Mesenchymal stem cell (in vitro differentiated cells and primary cell): ENCODE results near the gene ATP9B.

Experiments used
- DNase-seq: peaks from one replicate; pipeline ENCODE4 v3.0.0-alpha.2; 2013
- H2AFZ ChIP-seq: one replicate; pipeline ENCODE4 v1.6.1; 2013; ENCODE audit warnings: low read depth, mild to moderate bottlenecking, control low read depth, inconsistent platforms, low read length, moderate library complexity
- H2AK5ac ChIP-seq: 2 replicates; pipeline ENCODE4 v1.6.1; 2013; ENCODE audit warnings: low read length, moderate library complexity, mild to moderate bottlenecking, inconsistent platforms; ENCODE audit not compliant: severe bottlenecking
- H2BK120ac ChIP-seq: one replicate; pipeline ENCODE4 v1.6.1; 2013; ENCODE audit warnings: low read depth, mild to moderate bottlenecking, inconsistent platforms, low read length, moderate library complexity
- H2BK12ac ChIP-seq, 2 experiments: one replicate each; pipeline ENCODE4 v1.6.1; 2013; ENCODE audit warnings: inconsistent platforms in 2 of 2, low read length in 2 of 2, mild to moderate bottlenecking in 2 of 2, moderate library complexity in 2 of 2, control low read depth in 1 of 2
- H2BK15ac ChIP-seq: one replicate; pipeline ENCODE4 v1.6.1; 2013; ENCODE audit warnings: mild to moderate bottlenecking, low read depth, inconsistent platforms; ENCODE audit not compliant: poor library complexity, severe bottlenecking
- H2BK5ac ChIP-seq: 2 replicates; pipeline ENCODE4 v1.6.1; 2013; ENCODE audit warnings: low read depth, mild to moderate bottlenecking, low read length, control low read depth, inconsistent platforms; ENCODE audit not compliant: poor library complexity, severe bottlenecking
- H3K14ac ChIP-seq, 2 experiments: one replicate each; pipeline ENCODE4 v1.6.1; 2013; ENCODE audit warnings: inconsistent platforms in 2 of 2, low read length in 2 of 2, control low read depth in 1 of 2, mild to moderate bottlenecking in 1 of 2, moderate library complexity in 1 of 2
- H3K18ac ChIP-seq, 2 experiments: one replicate each; pipeline ENCODE4 v1.6.1; 2013; ENCODE audit warnings: inconsistent platforms in 2 of 2, low read length in 2 of 2, control low read depth in 1 of 2, low read depth in 1 of 2, mild to moderate bottlenecking in 1 of 2
- H3K23ac ChIP-seq, 2 experiments: one replicate each; pipeline ENCODE4 v1.6.1; 2013; ENCODE audit warnings: inconsistent platforms in 2 of 2, low read length in 2 of 2, mild to moderate bottlenecking in 2 of 2, moderate library complexity in 2 of 2, control low read depth in 1 of 2
- H3K27ac ChIP-seq: 2 replicates; pipeline ENCODE4 v1.5.1; 2013; ENCODE audit warnings: mild to moderate bottlenecking, moderate library complexity, low read length, control low read depth, inconsistent platforms; ENCODE audit not compliant: poor library complexity, severe bottlenecking
- H3K27me3 ChIP-seq, 2 experiments: 2 replicates each; pipeline versions ENCODE4 v1.6.1 to v1.7.0; 2013; ENCODE audit warnings: low read length in 2 of 2, mild to moderate bottlenecking in 2 of 2, moderate library complexity in 2 of 2, control low read depth in 1 of 2, inconsistent platforms in 1 of 2; ENCODE audit not compliant: control insufficient read depth in 1 of 2, insufficient read depth in 1 of 2
- H3K36me3 ChIP-seq, 2 experiments: 2 replicates each; pipeline versions ENCODE4 v1.6.1 to v1.7.0; 2013; ENCODE audit warnings: low read length in 2 of 2, control low read depth in 1 of 2, inconsistent platforms in 1 of 2, low read depth in 1 of 2, mild to moderate bottlenecking in 1 of 2; ENCODE audit not compliant: insufficient read depth in 2 of 2, control insufficient read depth in 1 of 2
- H3K4ac ChIP-seq, 2 experiments: one replicate each; pipeline ENCODE4 v1.6.1; 2013; ENCODE audit warnings: inconsistent platforms in 2 of 2, low read length in 2 of 2, mild to moderate bottlenecking in 2 of 2, moderate library complexity in 2 of 2, control low read depth in 1 of 2, low read depth in 1 of 2
- H3K4me1 ChIP-seq: 2 replicates; pipeline ENCODE4 v1.6.1; 2013; ENCODE audit warnings: low read depth, low read length, control low read depth; ENCODE audit not compliant: control insufficient read depth, insufficient read depth
- H3K4me2 ChIP-seq: 2 replicates; pipeline ENCODE4 v1.6.1; 2013; ENCODE audit warnings: low read length, mild to moderate bottlenecking, inconsistent platforms; ENCODE audit not compliant: poor library complexity, severe bottlenecking
- H3K4me3 ChIP-seq, 2 experiments: 2 replicates each; pipeline versions ENCODE4 v1.5.1 to v1.7.0; 2013; ENCODE audit warnings: low read length in 2 of 2, mild to moderate bottlenecking in 2 of 2, control low read depth in 1 of 2, low read depth in 1 of 2; ENCODE audit not compliant: insufficient read depth in 1 of 2
- H3K79me1 ChIP-seq: replicated peaks from 2 replicates; pipeline ENCODE4 v1.6.1; 2013; ENCODE audit warnings: mild to moderate bottlenecking, control low read depth, low read length, inconsistent platforms; ENCODE audit not compliant: poor library complexity, severe bottlenecking
- H3K9ac ChIP-seq: 2 replicates; pipeline ENCODE4 v1.7.0; 2013; ENCODE audit warnings: mild to moderate bottlenecking, low read length, moderate library complexity
- H3K9me3 ChIP-seq: 2 replicates; pipeline ENCODE4 v1.7.0; 2013; ENCODE audit warnings: mild to moderate bottlenecking, low read length; ENCODE audit not compliant: control insufficient read depth
- H4K8ac ChIP-seq: one replicate; pipeline ENCODE4 v1.6.1; 2013; ENCODE audit warnings: inconsistent platforms, mild to moderate bottlenecking, low read length, moderate library complexity
- H4K91ac ChIP-seq: one replicate; pipeline ENCODE4 v1.6.1; 2013; ENCODE audit warnings: mild to moderate bottlenecking, low read length, inconsistent platforms
- WGBS: methylation state at CpG from one replicate; pipeline ENCODE4 v1.1.7; 2013; ENCODE audit warnings: mixed read lengths; 5-methylcytosine and 5-hydroxymethylcytosine counted together

Gene ATP9B

DNA sequence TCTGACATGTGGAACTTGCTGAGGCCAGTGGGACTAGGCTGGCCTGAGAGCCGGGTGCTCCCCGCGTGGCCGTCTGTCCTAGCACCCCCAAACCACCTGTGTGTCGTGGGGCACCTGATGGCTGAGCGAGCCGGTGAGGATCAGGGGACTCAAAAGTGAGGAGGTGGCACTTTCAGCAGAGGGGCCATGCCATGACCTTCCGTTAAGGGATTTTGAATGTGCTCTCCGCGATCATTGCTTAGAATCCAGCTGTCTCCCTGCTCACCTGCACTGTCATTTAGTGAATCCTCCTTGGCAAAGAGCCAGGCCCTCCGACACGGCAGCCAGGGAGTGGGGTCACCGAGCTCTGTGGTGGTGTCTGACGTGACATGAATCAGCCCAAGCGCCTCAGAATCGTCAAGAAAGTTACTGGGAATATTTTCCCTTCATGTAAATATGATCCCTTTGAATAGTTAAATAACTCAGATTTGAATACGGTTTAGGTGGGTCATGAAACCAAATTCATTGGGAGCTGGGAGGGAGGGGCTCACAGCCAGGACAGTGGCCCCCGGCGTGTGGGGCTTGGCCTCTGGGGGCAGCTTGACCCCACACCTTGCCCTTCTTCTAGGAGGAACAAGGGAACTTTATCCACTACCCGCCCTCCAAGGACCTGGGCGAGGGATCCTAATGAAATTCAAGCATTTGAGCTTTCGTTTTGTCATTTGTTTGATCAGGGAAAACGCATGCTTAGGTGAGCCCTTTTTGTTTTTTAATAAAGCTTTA is 336.0 kb downstream of the ATP9B start:
- Histone ChIP-seq H3K23ac (no peak overlapping the region), H2AFZ (no peak overlapping the region), H3K9me3 (no peaks in the 10 kb centered on the region), H3K27ac (no peak overlapping the region), H3K4me1 (peaks cover 17% of the 10 kb centered on the region), H3K18ac (no peak overlapping the region), H2BK120ac (no peak overlapping the region), H3K9ac (no peak overlapping the region), H3K27me3 (peaks cover 0 to 26% of the 10 kb centered on the region in 2 experiments), H3K79me1 (peaks cover 9% of the 10 kb centered on the region), H2BK5ac (no peak overlapping the region), H4K91ac (no peak overlapping the region), H3K14ac (no peak overlapping the region), H4K8ac (no peak overlapping the region), H3K4me3 (no peak overlapping the region), H2AK5ac (no peak overlapping the region), H3K4ac (no peak overlapping the region), H3K36me3 (peaks cover 0 to 17% of the 10 kb centered on the region in 2 experiments), H2BK12ac (no peak overlapping the region), H3K4me2 (no peak overlapping the region), H2BK15ac (no peak overlapping the region)
- WGBS: 90% methylated on average over 23 of the region's 23 CpGs
- DNase-seq: no peak

DNA sequence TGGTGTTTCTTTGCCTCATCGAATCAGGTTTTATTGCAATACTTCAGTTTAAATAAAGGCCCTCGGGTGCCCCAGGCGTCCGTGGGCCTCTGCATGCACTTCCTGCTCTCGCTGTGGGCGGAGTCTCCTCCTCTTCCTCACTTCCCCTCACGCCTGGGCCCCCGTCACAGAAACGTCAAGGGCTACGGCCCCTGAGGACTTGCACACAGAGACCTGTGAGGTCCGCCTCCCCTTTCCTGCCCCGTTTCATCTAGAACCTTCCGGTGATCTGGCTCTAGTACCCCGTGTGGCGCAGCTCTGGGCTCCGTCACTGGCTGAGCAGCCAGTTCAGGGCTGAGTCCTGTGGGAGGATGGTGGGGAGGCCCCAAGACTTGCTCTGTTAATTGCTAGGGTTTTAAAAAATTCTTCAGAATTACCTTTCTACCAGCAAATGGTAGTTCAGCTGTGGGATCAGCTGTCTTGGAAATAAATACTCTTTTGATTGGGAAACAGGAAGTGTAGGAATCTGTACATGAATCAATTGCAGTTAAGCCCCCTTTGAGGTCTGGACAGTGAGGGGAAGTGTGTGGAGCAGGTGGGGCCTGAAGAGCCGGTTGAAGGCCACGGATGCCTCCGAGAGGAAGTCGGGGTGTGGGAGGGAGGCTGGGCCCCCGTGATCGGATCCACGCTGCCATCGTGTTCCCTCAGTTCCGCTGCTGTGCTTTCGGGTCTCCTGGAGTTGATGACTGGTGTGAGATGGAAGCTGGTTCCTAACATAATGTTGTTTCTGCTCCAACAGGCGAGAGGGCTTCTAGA is 336.8 kb downstream of the ATP9B start:
- H2BK120ac ChIP-seq: no peak overlapping the region
- no peak overlapping the region for H2BK15ac ChIP-seq
- no peak overlapping the region for H2BK5ac ChIP-seq
- no peak overlapping the region for H3K4ac ChIP-seq
- no peak overlapping the region for H3K18ac ChIP-seq
- H3K9ac ChIP-seq: no peak overlapping the region
- H3K23ac ChIP-seq: no peak overlapping the region
- peaks cover 0 to 25% of the 10 kb centered on the region in 2 experiments for H3K36me3 ChIP-seq
- no peak overlapping the region for H3K4me3 ChIP-seq
- H3K4me1 ChIP-seq: peaks cover 15% of the 10 kb centered on the region
- WGBS: 87% methylated on average over 27 of the region's 27 CpGs
- H3K79me1 ChIP-seq: peaks cover 9% of the 10 kb centered on the region
- H2AK5ac ChIP-seq: no peak overlapping the region
- no peaks in the 10 kb centered on the region for H3K9me3 ChIP-seq
- H4K91ac ChIP-seq: no peak overlapping the region
- peaks cover 0 to 26% of the 10 kb centered on the region in 2 experiments for H3K27me3 ChIP-seq
- H2BK12ac ChIP-seq: no peak overlapping the region
- no peak overlapping the region for H2AFZ ChIP-seq
- no peak overlapping the region for H4K8ac ChIP-seq
- DNase-seq: no peak
- no peak overlapping the region for H3K4me2 ChIP-seq
- H3K14ac ChIP-seq: no peak overlapping the region
- no peak overlapping the region for H3K27ac ChIP-seq

DNA sequence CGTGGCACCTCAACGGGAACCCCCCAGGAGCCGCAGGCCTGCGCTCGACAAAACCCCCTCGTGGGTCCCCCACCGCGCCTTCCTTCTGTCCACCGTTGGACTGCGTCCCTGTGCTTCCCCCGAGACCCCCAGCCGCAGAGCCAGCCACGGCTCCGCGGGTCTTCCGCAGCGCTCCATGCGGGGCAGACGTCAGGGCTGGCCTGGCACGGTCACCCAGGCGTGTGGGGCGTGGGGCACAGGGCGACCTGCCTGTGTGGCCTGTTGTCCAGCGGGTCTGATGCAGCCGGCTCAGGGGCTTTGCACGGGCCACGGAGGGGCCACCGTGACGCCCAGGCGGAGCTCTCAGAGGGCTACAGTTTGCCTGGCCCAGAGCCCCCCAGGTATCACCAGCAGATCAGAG is 337.5 kb downstream of the ATP9B start:
- no peak overlapping the region for H2AK5ac ChIP-seq
- no peak overlapping the region for H4K91ac ChIP-seq
- no peak overlapping the region for H2AFZ ChIP-seq
- H2BK5ac ChIP-seq: no peak overlapping the region
- H3K27me3 ChIP-seq: peaks cover 0 to 25% of the 10 kb centered on the region in 2 experiments
- H2BK12ac ChIP-seq: no peak overlapping the region
- WGBS: 97% methylated on average over 30 of the region's 30 CpGs
- no peak overlapping the region for H4K8ac ChIP-seq
- H3K79me1 ChIP-seq: peaks cover 9% of the 10 kb centered on the region
- H3K4me1 ChIP-seq: peaks cover 20% of the 10 kb centered on the region
- no peak overlapping the region for H2BK15ac ChIP-seq
- no peak overlapping the region for H3K23ac ChIP-seq
- H3K36me3 ChIP-seq: peaks cover 0 to 25% of the 10 kb centered on the region in 2 experiments
- H3K4me3 ChIP-seq: no peak overlapping the region
- no peak overlapping the region for H3K18ac ChIP-seq
- H3K9ac ChIP-seq: no peak overlapping the region
- no peak overlapping the region for H3K14ac ChIP-seq
- H3K4ac ChIP-seq: no peak overlapping the region
- no peak overlapping the region for H3K4me2 ChIP-seq
- H3K27ac ChIP-seq: no peak overlapping the region
- no peaks in the 10 kb centered on the region for H3K9me3 ChIP-seq
- no peak overlapping the region for H2BK120ac ChIP-seq
- no peak for DNase-seq

DNA sequence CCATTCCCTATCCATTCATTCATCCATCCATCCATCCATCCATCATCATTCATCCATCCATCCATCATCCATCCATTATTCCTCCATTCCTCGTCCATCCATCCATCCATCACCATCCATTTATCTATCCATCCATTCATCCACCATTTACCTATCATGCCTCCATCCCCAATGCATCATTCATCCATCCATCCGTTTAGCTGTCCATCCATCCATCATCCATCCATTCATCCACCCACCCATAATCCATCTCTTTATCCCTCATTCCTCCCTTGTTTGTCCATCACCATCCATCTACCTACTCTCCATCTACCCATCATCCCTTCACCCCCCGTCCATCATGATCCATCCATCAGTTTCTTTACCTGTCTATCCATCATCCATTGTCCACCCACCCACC is 340.1 kb downstream of the ATP9B start:
- DNase-seq: no peak
- Histone ChIP-seq H3K79me1 (peaks cover 7% of the 10 kb centered on the region), H3K9me3 (no peaks in the 10 kb centered on the region), H3K4me2 (no peak overlapping the region), H4K91ac (no peak overlapping the region), H3K14ac (no peak overlapping the region), H2BK5ac (no peak overlapping the region), H2AK5ac (no peak overlapping the region), H3K4ac (no peak overlapping the region), H2BK15ac (no peak overlapping the region), H3K27me3 (peaks cover 0 to 23% of the 10 kb centered on the region in 2 experiments), H3K18ac (no peak overlapping the region), H3K27ac (no peak overlapping the region), H4K8ac (no peak overlapping the region), H3K9ac (no peak overlapping the region), H2BK12ac (no peak overlapping the region), H3K4me1 (peaks cover 16% of the 10 kb centered on the region), H2BK120ac (no peak overlapping the region), H3K36me3 (peaks cover 13 to 17% of the 10 kb centered on the region in 2 experiments), H2AFZ (no peak overlapping the region), H3K4me3 (no peak overlapping the region), H3K23ac (no peak overlapping the region)
- WGBS: 87% methylated on average over 3 of the region's 3 CpGs
